Measurements from ENCODE around the gene EMILIN3.

- TF ChIP-seq CTCF (IDR thresholded peaks at IDR 0.05; ENCODE audit: extremely low read depth in 1 of 2, insufficient read depth in 1 of 2, low read depth in 1 of 2, low read length in 2 of 2) (no peak), POLR2A (IDR thresholded peaks at IDR 0.05; ENCODE audit: low read depth, low read length) (no peak), MYC (IDR thresholded peaks at IDR 0.05; ENCODE audit: low read depth, low read length) (no peak), EZH2 (IDR thresholded peaks at IDR 0.05; ENCODE audit: borderline replicate concordance, low read depth, low read length, severe bottlenecking) (no peak), POLR2AphosphoS5 (IDR thresholded peaks at IDR 0.05; ENCODE audit: insufficient read depth, low read depth, low read length) (no peak), JUN (IDR thresholded peaks at IDR 0.05; ENCODE audit: borderline replicate concordance, insufficient read depth, insufficient read length, low read depth) (no peak), FOS (IDR thresholded peaks at IDR 0.05; ENCODE audit: borderline replicate concordance, insufficient read depth, low read length) (no peak), GATA2 (IDR thresholded peaks at IDR 0.05; ENCODE audit: insufficient read depth, insufficient read length, low read depth, low read length) (no peak)
Measured at GRCh38 chr20:41413169-41413568, 46.6 kb upstream of the EMILIN3 start.
